Endothelial cell of umbilical vein (primary cell): ENCODE results near the gene RASSF10. TPM values are rescaled to one million over a fixed set of nuclear protein-coding genes. Genes with fewer than 3 reads are reported as not detected.

Experiments
- BruUV-seq: library from RNA; stranded (reverse); fragments of 400-500 nt; replicated peaks from 2 replicates; lab custom pipeline; 2021; lab: Mats Ljungman, UMichigan
- CTCF ChIA-PET: fragments of 300-600, 350-600 bp; sonication (Branson Sonifier 250); formaldehyde crosslinking; loops from one replicate; lab custom pipeline; 2021; ENCODE audit warnings: antibody characterized with exemption, inconsistent platforms; lab: Charles Lee
- POLR2A ChIA-PET: fragments of 300-600, 350-600 bp; sonication (Branson Sonifier 250); formaldehyde crosslinking; loops from one replicate; lab custom pipeline; 2021; ENCODE audit warnings: antibody characterized with exemption, inconsistent platforms; lab: Charles Lee
- DNase-seq: peaks from one replicate; pipeline ENCODE4 v3.0.0-alpha.2; 2011; ENCODE audit warnings: low read depth, low spot score
- FAIRE-seq: peaks from 2 replicates; lab custom pipeline; 2011; peaks lifted over from hg19 to GRCh38; lab: Jason Lieb, UNC
- H2AFZ ChIP-seq: 2 replicates; pipeline ENCODE4 v1.6.0; 2012; ENCODE audit warnings: low read depth, low read length, control low read depth, inconsistent platforms
- H3K27ac ChIP-seq: 2 replicates; pipeline ENCODE4 v1.5.1; 2011; ENCODE audit warnings: low read depth, mild to moderate bottlenecking, control low read depth, low read length, moderate library complexity; ENCODE audit not compliant: insufficient read depth
- H3K27me3 ChIP-seq, 2 experiments: 2 replicates each; pipeline versions ENCODE4 v1.6.0 to v1.6.1; 2011; ENCODE audit warnings: low read length in 2 of 2, mixed read lengths in 1 of 2; ENCODE audit not compliant: control insufficient read depth in 2 of 2, insufficient read depth in 2 of 2
- H3K36me3 ChIP-seq, 2 experiments: 2 replicates in 1 of 2; 3 replicates in 1 of 2; pipeline ENCODE4 v1.5.1; 2011; ENCODE audit warnings: low read length in 2 of 2, mild to moderate bottlenecking in 1 of 2, moderate library complexity in 1 of 2; ENCODE audit not compliant: control insufficient read depth in 2 of 2, insufficient read depth in 2 of 2; ENCODE audit errors: extremely low read depth in 1 of 2
- H3K4me1 ChIP-seq: 3 replicates; pipeline ENCODE4 v1.5.1; 2011; ENCODE audit warnings: mild to moderate bottlenecking, low read length; ENCODE audit not compliant: control insufficient read depth, insufficient read depth; ENCODE audit errors: extremely low read depth
- H3K4me2 ChIP-seq: 2 replicates; pipeline ENCODE4 v1.6.1; 2011; ENCODE audit warnings: low read length, control low read depth, mixed read lengths; ENCODE audit not compliant: insufficient read depth
- H3K4me3 ChIP-seq, 3 experiments: fragments of 200-600 bp in 1 of 3; sonication (generic), shearing (Covaris generic) in 1 of 3; replicated peaks in 1 of 3; 2 replicates each; pipeline ENCODE4 v1.5.1; 2011 to 2016; ENCODE audit warnings: control low read depth in 3 of 3, low read length in 3 of 3, mild to moderate bottlenecking in 2 of 3, inconsistent platforms in 1 of 3, low read depth in 1 of 3, moderate library complexity in 1 of 3; ENCODE audit not compliant: insufficient read depth in 1 of 3
- H3K79me2 ChIP-seq: 2 replicates; pipeline ENCODE4 v1.6.0; 2012; ENCODE audit warnings: low read length, inconsistent platforms; ENCODE audit not compliant: control insufficient read depth, insufficient read depth
- H3K9ac ChIP-seq: replicated peaks from 2 replicates; pipeline ENCODE3; 2011; ENCODE audit warnings: low read length, control low read depth; ENCODE audit not compliant: insufficient read depth; ENCODE audit errors: extremely low read depth
- H3K9me1 ChIP-seq: replicated peaks from 3 replicates; pipeline ENCODE4 v1.6.0; 2011; ENCODE audit warnings: mild to moderate bottlenecking, low read length; ENCODE audit not compliant: control insufficient read depth, insufficient read depth; ENCODE audit errors: extremely low read depth
- H3K9me3 ChIP-seq: replicated peaks from 2 replicates; pipeline ENCODE4 v1.5.1; 2012; ENCODE audit warnings: low read length, inconsistent platforms; ENCODE audit not compliant: control insufficient read depth, insufficient read depth
- H4K20me1 ChIP-seq: replicated peaks from 2 replicates; pipeline ENCODE3; 2011; ENCODE audit warnings: mild to moderate bottlenecking, low read length; ENCODE audit not compliant: control insufficient read depth, insufficient read depth; ENCODE audit errors: extremely low read depth
- EZH2 ChIP-seq: IDR thresholded peaks from 2 replicates; pipeline ENCODE4 v1.6.1; 2012; ENCODE audit warnings: borderline replicate concordance, low read depth, mild to moderate bottlenecking, moderate library complexity, low read length, inconsistent platforms; ENCODE audit not compliant: severe bottlenecking
- FOS ChIP-seq: IDR thresholded peaks from 2 replicates; pipeline ENCODE4 v1.6.1; 2011; ENCODE audit warnings: mild to moderate bottlenecking, low read length, moderate library complexity, borderline replicate concordance; ENCODE audit not compliant: insufficient read depth
- GATA2 ChIP-seq: IDR thresholded peaks from 2 replicates; pipeline ENCODE4 v1.7.0; 2011; ENCODE audit warnings: low read depth, mild to moderate bottlenecking, moderate library complexity, mixed read lengths, low read length; ENCODE audit not compliant: insufficient read length, insufficient read depth
- JUN ChIP-seq: IDR thresholded peaks from 2 replicates; pipeline ENCODE4 v1.6.1; 2011; ENCODE audit warnings: borderline replicate concordance, low read depth; ENCODE audit not compliant: insufficient read length, insufficient read depth
- MYC ChIP-seq: IDR thresholded peaks from one replicate; pipeline ENCODE4 v1.6.1; 2011; ENCODE audit warnings: mild to moderate bottlenecking, low read depth, low read length
- POLR2A ChIP-seq: IDR thresholded peaks from 2 replicates; pipeline ENCODE4 v1.6.1; 2012; ENCODE audit warnings: low read depth, mild to moderate bottlenecking, control low read depth, low read length
- POLR2AphosphoS5 ChIP-seq: IDR thresholded peaks from 2 replicates; pipeline ENCODE4 v1.6.1; 2012; ENCODE audit warnings: low read depth, mild to moderate bottlenecking, control low read depth, low read length, moderate library complexity; ENCODE audit not compliant: insufficient read depth
- dilution Hi-C: fragments of 300-500 bp; cut with MboI; formaldehyde crosslinking; loops from one replicate; pipeline ENCODE4 v1.15.0; 2019; ENCODE audit warnings: low sequenced_read_pairs; ENCODE audit not compliant: extremely low pct_ligation_motif_present
- intact Hi-C: fragments of 100-400 bp; cut with micrococcal nuclease; formaldehyde crosslinking; loops from one replicate; pipeline ENCODE4 v1.10.0; 2022
- polyA plus RNA-seq, 4 experiments: library from polyadenylated mRNA; depleted of rRNA in 3 of 4; stranded (reverse) in 3 of 4; unstranded in 1 of 4; fragments of >200 nt; gene quantifications; 2 replicates each; pipeline versions ENCODE4 v1.2.1 to v1.2.3, GENCODE V29; 2011 to 2012; ENCODE audit warnings: missing spikeins in 1 of 4
- total RNA-seq: library from RNA; stranded (reverse); gene quantifications from 2 replicates; pipeline ENCODE4 v1.2.3, GENCODE V29; 2021
- TF ChIP-seq, protein P1 (sequence below), 2 donors: IDR thresholded peaks; 1 replicate in 1 of 2; 2 replicates in 1 of 2; pipeline ENCODE4 v1.5.1; 2011; ENCODE audit warnings: low read length in 2 of 2, mild to moderate bottlenecking in 2 of 2, moderate library complexity in 2 of 2, control low read depth in 1 of 2, inconsistent platforms in 1 of 2, low read depth in 1 of 2; ENCODE audit not compliant: insufficient read depth in 1 of 2; ENCODE audit errors: extremely low read depth in 1 of 2
- TF ChIP-seq, protein P2 (sequence below): IDR thresholded peaks from 2 replicates; pipeline ENCODE4 v1.6.1; 2011; ENCODE audit not compliant: insufficient read depth, insufficient read length

The RASSF10 gene
- total and polyA plus RNA-seq, 2 donors (not counting 3 experiments of a cell fraction or from before 2014, with no cell fraction given), result 0.03 TPM; not detected in 1

DNA sequence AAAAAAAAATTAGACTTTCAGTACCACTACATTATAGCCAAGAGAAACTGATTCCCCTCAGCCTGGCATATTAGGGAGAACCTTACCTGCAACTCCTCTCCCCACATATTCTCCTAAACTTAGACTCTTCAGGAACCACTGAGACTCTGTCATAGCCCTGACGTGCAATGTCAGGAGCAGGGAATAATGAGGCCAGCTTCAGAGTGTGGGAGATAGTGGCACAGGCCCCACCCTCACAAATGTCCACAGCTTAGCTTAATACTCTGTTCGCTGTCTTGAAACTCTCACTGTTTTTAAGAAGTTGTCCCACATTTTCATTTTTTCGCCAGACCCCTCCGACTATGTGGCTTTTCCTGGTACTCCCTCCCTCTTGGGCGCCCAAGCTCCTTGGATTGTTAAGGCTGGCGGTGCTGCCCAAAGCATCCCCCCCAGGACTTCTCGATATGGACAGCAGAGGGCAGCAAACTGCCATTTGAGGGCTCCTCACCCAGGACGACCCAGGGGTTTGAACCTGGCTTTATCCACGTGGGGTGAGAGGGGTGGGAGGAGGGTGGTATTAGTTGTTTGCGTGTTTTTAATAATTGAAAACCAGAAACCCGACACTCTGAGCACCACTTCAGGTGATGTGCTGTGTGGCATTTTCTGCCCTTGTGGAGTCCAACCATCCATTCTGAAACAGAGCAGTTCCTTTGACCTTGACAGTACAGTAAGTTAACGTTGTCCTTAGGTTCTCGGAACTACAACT, 45.2 kb upstream of the RASSF10 start:
- BruUV-seq, result no TSS peak
- DNase-seq (peak; percentile 58), FAIRE-seq (peak; percentile 84)
- H3K4me2 ChIP-seq, result no peak overlapping the region
- ChIA-PET POLR2A (no interaction called here), CTCF (interaction anchor here (0.6 to 6.6 kb wide), 86 partner anchors 9 to 675 kb away, joined by 3 to 265 read pairs (median 4); partner anchors contain the start of gene BTBD10)
- no peak overlapping the region for H3K4me3 ChIP-seq
- H3K79me2 ChIP-seq, result no peaks in the 10 kb centered on the region
- no peak overlapping the region for H2AFZ ChIP-seq
- H3K4me1 ChIP-seq, result no peaks in the 10 kb centered on the region
- intact Hi-C loops (loop anchor here (1.0 to 2.0 kb wide), 5 partner anchors 188 to 633 kb away; no protein-coding TSS in a partner anchor), dilution Hi-C loops (loop anchor here (25.0 kb wide), 1 partner anchor 198 kb away; no protein-coding TSS in a partner anchor)
- TF ChIP-seq EZH2, result no peak
- TF ChIP-seq, protein P1, sequence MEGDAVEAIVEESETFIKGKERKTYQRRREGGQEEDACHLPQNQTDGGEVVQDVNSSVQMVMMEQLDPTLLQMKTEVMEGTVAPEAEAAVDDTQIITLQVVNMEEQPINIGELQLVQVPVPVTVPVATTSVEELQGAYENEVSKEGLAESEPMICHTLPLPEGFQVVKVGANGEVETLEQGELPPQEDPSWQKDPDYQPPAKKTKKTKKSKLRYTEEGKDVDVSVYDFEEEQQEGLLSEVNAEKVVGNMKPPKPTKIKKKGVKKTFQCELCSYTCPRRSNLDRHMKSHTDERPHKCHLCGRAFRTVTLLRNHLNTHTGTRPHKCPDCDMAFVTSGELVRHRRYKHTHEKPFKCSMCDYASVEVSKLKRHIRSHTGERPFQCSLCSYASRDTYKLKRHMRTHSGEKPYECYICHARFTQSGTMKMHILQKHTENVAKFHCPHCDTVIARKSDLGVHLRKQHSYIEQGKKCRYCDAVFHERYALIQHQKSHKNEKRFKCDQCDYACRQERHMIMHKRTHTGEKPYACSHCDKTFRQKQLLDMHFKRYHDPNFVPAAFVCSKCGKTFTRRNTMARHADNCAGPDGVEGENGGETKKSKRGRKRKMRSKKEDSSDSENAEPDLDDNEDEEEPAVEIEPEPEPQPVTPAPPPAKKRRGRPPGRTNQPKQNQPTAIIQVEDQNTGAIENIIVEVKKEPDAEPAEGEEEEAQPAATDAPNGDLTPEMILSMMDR (IDR thresholded peaks at IDR 0.05; ENCODE audit: extremely low read depth in 1 of 2, insufficient read depth in 1 of 2, low read depth in 1 of 2, low read length in 2 of 2), result peak; percentile 78 to 81
- no peak overlapping the region for H3K27ac ChIP-seq
- no peaks in the 10 kb centered on the region for H3K36me3 ChIP-seq
- H3K27me3 ChIP-seq, result peaks cover 7 to 12% of the 10 kb centered on the region in 2 experiments
- H3K9ac ChIP-seq, result no peak overlapping the region
- no peaks in the 10 kb centered on the region for H4K20me1 ChIP-seq
- H3K9me1 ChIP-seq, result no peaks in the 10 kb centered on the region
- no peaks in the 10 kb centered on the region for H3K9me3 ChIP-seq

DNA sequence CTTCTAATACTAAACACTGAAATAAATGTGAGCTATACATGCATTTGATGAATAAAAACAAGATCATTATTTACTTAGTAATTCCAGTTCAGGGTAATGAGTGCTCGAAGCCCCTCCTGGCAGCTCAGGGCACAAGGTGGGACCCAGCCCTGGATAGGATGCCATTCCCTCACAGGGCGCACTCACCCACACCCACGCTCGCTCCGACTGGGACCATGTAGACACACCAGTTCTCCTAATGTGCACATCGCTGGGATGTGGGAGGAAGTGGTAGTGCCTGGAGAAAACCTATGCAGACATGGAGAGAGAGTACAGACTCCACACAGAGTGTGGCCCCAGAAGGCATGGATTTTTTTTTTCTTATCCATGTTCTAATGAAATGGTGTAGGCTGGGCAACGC, 44.5 kb upstream of the RASSF10 start:
- H3K36me3 ChIP-seq, result no peaks in the 10 kb centered on the region
- H3K4me3 ChIP-seq, result no peak overlapping the region
- dilution Hi-C loops (loop anchor here (25.0 kb wide), 1 partner anchor 198 kb away; no protein-coding TSS in a partner anchor), intact Hi-C loops (loop anchor here (1.0 kb wide), 4 partner anchors 188 to 380 kb away; no protein-coding TSS in a partner anchor)
- no peaks in the 10 kb centered on the region for H4K20me1 ChIP-seq
- FAIRE-seq (no peak), DNase-seq (no peak)
- CTCF ChIA-PET, result interaction anchor here (0.6 to 6.6 kb wide), 24 partner anchors 9 to 643 kb away, joined by 3 to 265 read pairs (median 9); no protein-coding TSS in a partner anchor
- no peaks in the 10 kb centered on the region for H3K4me1 ChIP-seq
- H3K27ac ChIP-seq, result no peak overlapping the region
- no peaks in the 10 kb centered on the region for H3K9me3 ChIP-seq
- peaks cover 7 to 12% of the 10 kb centered on the region in 2 experiments for H3K27me3 ChIP-seq
- no peaks in the 10 kb centered on the region for H3K79me2 ChIP-seq
- no peak overlapping the region for H3K4me2 ChIP-seq
- H3K9me1 ChIP-seq, result no peaks in the 10 kb centered on the region
- POLR2A ChIA-PET, result no interaction called here
- no TSS peak for BruUV-seq
- no peak overlapping the region for H3K9ac ChIP-seq
- no peak for TF ChIP-seq MYC
- no peak for TF ChIP-seq JUN
- TF ChIP-seq, protein P2, sequence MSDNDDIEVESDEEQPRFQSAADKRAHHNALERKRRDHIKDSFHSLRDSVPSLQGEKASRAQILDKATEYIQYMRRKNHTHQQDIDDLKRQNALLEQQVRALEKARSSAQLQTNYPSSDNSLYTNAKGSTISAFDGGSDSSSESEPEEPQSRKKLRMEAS, result no peak
- no peak for TF ChIP-seq EZH2
- TF ChIP-seq, protein P1 (IDR thresholded peaks at IDR 0.05; ENCODE audit: extremely low read depth in 1 of 2, insufficient read depth in 1 of 2, low read depth in 1 of 2, low read length in 2 of 2), result no peak
- TF ChIP-seq POLR2AphosphoS5, result no peak
- TF ChIP-seq FOS, result no peak
- no peak for TF ChIP-seq POLR2A
- no peak for TF ChIP-seq GATA2
- H2AFZ ChIP-seq, result no peak overlapping the region
